ENCODE results near the gene ATP11A.

ATP11A gene

DNA sequence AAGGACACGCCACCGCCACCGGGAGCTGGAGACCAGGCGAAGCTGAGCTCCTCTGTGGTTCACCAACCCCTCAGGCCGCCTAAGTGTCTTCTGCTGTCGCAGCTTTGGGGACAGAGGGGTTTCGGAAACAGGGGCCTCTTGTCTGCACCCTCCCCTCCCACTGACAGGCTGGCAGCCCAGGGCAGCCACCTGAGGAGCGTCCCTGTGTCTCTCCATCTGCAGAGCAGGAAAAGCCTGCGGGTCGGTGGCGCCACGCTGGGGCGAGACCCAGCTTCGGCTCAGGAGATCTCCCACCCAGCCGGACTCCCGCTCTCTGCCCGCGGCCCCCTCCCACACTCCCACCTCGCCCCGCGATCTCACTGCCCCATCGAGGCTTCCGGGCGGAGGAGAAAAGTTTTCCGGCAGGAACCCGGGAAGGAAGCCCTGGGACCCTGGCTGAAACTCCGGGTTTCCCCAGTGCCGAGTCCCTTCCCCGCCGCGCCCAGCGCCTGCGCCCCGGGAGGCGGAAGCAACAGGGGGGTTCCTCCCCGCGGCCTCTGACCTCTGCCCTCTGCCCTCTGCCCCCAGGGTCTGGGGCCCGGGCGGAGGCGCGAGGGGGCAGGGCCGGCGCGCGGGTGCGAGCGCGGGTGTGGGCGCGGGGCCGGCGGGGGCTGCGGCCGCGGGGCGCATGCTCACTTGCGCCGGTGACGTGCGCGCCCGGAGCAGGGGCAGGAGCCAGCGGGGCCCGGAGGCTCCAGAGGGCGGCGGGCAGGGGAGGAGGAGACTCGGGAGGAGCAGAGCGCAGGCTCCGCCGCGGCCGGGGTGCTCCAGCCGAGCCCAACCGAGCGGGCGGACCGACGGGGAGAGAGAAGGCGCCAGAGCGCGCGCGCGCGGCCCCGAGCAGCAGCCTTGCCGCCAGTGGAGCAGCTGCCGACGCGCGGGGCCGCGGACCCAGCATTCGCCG, at the start of gene ATP11A:
Gene ATP11A, plus strand, starts transcription at position 736 of the 943 bp plus-strand sequence. CDS start 379 bp downstream, outside the sequence.
- DNase-seq: peak; percentile 83

GRCh38 chr13:112641456-112642089, 48.3 kb upstream of the ATP11A start:
- DNase-seq: no peak

DNA sequence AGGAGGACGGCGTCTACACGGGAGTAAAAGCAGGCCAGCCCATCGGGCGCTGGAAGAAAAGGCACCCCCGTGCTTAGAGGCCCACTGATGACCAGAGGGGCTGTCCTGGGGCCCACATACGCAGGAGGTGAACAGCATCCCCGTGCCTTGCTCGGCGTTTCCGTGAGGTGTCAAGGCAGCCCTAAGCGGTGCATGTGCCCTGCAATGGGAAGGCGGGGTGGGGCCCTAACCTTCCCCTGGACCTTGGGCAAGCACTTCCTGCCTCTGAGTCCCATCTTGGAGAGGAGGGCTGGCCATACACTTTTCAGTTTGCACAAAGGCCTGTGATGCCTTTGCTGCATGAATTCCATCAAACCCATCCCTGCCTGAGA, 47.8 kb upstream of the ATP11A start:
- no peak for DNase-seq

DNA sequence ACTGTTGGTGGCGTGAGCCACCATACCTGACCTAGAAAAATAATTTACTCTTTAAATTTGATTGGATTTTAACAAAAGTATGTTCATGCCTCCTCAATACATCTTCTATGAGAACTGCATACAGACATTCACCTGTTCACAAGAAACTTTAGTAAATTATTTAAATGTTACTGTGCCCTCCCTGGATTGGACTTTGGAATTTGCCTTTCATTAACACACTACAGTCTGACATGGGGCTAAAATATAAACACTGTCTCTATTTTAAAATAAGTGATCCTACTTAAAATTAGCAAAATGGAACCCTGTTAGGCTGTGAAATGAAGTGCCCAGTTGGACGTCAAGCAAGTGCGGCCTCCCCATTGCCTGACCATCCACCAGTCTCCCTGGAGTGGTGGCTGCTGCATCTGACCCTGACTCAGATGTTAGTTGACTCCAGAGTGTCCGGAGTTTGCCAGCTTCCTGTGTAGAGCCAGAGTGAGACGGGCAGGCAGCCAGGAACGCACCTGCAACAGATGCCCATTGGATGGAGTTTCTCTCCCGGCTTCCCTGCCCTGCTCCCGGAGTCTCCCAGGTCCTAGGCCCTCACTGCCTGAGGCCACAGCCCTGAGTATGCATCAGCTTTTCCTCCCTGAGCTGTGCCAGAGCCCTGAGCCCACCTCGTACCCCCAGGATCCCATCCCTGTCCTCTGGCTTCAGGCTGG, 45.9 kb upstream of the ATP11A start:
- no peak for DNase-seq

- no peak for DNase-seq
Observed at GRCh38 chr13:112645327-112645914, 44.4 kb upstream of the ATP11A start.

- DNase-seq: no peak
Observed at GRCh38 chr13:112647256-112647655, 42.6 kb upstream of the ATP11A start.

DNA sequence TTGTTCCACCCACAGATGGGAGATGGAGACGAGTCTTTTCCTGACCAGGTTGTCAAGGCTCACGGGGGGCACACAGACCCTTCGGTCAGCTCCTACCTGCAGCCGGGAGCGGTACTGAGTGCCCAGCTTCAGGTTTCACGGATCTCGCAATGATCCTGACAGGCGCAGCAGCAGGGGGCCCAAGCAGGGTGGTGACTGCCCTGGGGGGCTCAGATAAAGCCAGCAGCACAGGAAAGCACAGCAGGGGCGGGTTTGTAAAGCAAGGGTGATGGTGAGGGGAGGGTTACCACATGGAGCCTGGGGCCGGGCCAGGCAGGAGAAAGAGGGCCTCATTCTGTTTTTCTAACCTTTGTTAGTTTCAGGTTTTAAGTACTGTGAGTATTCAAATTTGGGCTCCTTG, 41.7 kb upstream of the ATP11A start:
- DNase-seq: no peak

DNA sequence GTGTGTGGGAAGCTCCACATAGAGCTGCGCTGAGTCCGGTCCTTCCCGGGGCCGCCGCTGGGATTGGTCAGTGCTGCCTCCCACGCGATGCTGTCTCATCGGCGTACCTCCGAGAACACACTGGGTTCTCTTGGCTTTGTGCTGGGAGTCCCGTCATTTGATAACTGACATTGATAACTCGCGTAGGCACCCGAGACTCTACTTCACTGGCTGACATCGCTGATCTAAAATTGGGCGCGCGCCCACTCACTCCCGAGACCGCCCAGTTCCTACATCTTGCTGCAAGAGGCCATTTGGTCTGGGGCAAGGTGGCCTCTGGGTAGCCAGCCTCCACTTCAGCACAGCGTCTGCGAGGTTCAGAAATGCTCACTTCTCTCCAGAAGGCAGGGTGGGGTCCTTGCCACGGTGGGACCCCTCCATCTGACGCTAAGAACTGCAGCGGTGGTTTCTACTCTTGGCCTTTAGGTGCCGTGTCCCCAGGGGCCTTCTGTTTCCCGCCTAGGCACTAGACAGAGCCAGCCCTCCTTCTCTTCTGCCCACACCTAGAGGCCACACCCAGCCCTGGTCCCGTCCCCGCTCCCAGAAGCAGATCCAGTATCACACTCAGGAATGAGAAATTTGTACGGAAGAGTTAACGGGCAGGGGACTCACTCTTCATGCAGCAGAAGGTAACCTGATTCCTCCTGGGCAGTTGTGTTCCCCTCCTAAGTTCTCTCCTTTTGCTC, 40.7 kb upstream of the ATP11A start:
- DNase-seq: no peak

DNA sequence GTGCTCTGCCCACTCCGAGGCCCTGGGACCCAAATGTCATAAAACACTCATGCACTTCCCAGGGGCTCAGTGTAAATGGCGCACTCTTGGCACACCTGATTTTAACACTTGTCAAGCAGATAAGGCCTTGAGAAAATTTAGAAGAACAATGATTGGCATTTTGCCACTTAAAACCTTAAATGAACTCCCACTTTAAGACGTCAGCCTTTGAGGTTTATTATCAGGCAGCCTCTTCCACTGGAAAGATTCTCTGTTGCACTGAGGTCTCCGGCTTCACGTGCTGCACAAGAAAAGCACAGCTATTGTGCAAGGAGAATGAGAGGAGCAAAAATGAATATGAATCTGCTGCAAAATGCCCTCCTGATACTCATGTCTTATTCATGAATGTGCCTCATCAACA, 38.5 kb upstream of the ATP11A start:
- no peak for DNase-seq

GRCh38 chr13:112651750-112652511, 37.9 kb upstream of the ATP11A start:
- no peak for DNase-seq

DNA sequence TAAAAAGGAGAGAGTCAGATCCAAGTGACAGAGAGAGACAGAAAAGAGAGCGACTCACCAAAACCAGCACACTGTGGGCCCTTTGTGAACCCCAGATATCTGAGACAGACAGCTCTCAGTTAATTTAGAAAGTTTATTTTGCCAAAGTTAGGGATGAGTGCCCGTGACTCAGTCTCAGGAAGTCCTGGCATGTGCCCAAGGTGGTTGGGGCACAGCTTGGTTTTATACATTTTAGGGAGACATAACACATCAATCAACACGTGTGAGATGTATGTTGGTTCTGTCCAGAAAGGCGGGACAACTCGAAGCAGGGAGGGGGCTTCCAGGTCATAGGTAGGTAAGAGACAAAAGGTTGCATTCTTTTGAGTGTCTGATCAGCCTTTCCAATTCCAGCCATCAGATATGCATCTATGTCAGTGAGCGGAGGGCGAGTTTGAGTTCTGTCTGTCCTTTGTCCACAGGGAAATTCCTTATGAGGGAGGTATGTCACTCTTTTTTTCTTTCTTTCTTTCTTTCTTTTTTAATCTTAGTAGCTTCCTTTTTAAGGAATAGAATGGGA, 37.2 kb upstream of the ATP11A start:
- DNase-seq: no peak

DNA sequence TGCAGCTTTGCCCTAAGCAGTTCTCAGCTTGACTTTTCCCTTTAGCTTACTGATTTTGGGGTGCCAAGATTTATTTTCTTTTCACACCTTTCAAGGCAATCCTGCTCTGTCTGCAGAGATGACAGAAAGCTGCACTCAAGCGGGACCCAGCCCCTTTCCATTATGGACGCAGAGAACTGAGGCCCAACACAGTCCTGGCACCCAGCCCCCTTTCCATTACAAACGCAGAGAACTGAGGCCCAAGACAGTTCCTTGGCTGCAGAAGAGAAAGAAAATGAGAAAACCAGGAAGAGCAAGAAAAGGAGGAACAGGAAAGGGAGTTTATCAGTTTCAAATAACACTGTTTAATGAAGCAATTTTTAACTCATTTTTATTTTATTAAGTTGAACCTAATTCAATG, 36.8 kb upstream of the ATP11A start:
- DNase-seq: no peak

- DNase-seq: no peak
Observed at GRCh38 chr13:112655913-112656312, 33.9 kb upstream of the ATP11A start.

- DNase-seq: no peak
Observed at GRCh38 chr13:112657850-112658445, 31.9 kb upstream of the ATP11A start.

GRCh38 chr13:112658808-112659207, 31.0 kb upstream of the ATP11A start:
- DNase-seq: no peak

GRCh38 chr13:112661291-112661690, 28.5 kb upstream of the ATP11A start:
- DNase-seq: no peak

- no peak for DNase-seq
Observed at GRCh38 chr13:112664501-112665203, 25.2 kb upstream of the ATP11A start.

DNA sequence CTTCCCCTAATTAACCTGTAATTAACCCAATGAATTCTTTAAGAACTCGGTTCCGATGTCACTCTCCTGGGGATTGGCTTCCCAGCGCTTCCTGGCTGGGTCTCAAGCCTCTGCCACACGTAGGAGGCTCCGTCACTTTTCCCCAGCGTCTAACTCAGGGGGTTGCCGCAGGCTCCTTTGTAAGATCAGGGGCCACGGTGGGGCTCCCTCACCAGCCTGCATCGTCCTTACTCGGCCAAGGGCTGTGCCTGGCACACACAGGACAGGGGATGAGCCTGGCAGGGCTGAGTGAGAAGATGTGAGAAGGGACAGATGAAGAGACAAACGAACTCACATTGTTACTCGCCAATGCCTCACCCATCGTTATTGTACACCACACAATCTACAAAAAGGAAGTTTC, 20.9 kb upstream of the ATP11A start:
- no peak for DNase-seq

DNA sequence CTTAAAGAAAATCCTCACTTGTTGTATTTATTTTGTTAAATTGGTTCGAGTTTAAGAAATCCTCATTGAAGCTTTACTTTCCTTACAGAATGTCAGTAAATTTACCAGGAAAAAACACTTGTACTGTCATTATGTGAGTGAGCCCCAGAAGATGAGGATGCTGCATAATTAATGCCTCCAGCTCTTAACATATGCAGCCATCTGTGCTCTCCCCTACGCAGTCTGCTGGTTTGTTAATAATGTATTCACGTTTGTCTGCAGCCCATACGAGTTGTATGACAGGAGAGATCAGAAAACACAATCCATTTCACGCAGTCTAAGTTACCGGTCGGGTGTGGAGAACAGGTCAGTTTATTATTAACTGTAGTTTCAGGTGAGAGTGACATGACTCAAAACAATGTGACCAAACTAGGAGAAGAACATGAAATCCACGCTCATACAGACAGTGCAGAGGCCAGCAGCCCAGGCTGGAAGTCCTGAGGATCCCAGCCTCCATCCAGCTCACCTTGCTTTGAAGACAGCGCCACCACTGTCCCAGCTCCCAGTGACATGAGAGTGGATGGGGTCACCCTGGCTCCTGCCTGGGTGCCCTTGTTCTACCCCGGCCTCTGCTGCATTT, 19.8 kb upstream of the ATP11A start:
- no peak for DNase-seq

- DNase-seq: no peak
Observed at GRCh38 chr13:112670864-112671263, 19.0 kb upstream of the ATP11A start.

Measured in CD4-positive, alpha-beta T cell treated with Interleukin-17A for 1 hour (primary cell).